ENCODE results near the gene ERI2.

DNA sequence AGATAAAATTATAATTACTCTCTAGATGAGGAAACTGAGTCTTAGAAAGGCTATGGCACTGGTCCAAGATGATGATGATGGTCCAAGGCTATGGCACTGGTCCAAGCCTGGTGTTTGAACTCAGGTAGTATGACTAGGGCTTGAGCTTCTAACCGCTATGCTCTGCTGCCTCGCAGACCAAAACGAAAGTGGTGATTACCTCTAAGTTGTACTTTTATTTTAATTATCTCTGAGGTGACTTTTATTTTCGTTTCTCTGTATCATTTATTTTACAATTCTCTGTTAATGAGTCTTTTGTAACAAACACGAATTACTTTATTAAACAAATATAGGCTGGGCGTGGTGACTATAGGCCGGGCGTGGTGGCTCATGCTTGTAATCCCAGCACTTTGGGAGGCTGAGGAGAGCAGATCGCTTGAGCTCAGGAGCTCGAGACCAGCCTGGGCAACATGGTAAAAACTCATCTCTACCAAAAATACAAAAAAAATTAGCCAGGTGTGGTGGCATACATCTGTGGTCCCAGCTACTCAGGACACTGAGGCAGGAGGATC, 5.7 kb upstream of the ERI2 start:
- TF ChIP-seq EZH2 (IDR thresholded peaks at IDR 0.05), result no peak
- TF ChIP-seq POLR2AphosphoS5 (IDR thresholded peaks at IDR 0.05; ENCODE audit: borderline replicate concordance, low read depth, low read length), result no peak

All from SK-N-MC (cell line).